CD14-positive monocyte (primary cell): ENCODE results near the gene CNTNAP5. TPM values are rescaled to one million over a fixed set of nuclear protein-coding genes. Genes with fewer than 3 reads are reported as not detected.

Experiments used
- DNase-seq, 3 donors: peaks; one replicate each; pipeline ENCODE4 v3.0.0-alpha.2; 2011 to 2022
- H2AFZ ChIP-seq: 2 replicates; pipeline ENCODE4 v1.6.0; 2012; ENCODE audit warnings: mild to moderate bottlenecking, low read depth, low read length, inconsistent platforms; ENCODE audit not compliant: insufficient read depth, poor library complexity, severe bottlenecking
- H3K27ac ChIP-seq, 2 donors: 1 replicate in 1 of 2; 2 replicates in 1 of 2; pipeline ENCODE4 v1.5.1; 2012 to 2013; ENCODE audit warnings: low read length in 2 of 2, control low read depth in 1 of 2, inconsistent platforms in 1 of 2, low read depth in 1 of 2, mild to moderate bottlenecking in 1 of 2
- H3K27me3 ChIP-seq, 2 donors: one replicate each; pipeline versions ENCODE4 v1.6.0 to v1.6.1; 2011 to 2013; ENCODE audit warnings: low read length in 2 of 2; ENCODE audit not compliant: control insufficient read depth in 2 of 2, insufficient read depth in 2 of 2
- H3K36me3 ChIP-seq, 2 donors: replicated peaks in 1 of 2; 1 replicate in 1 of 2; 2 replicates in 1 of 2; pipeline versions ENCODE4 v1.5.1 to v1.6.1; 2012 to 2013; ENCODE audit warnings: low read length in 2 of 2, control low read depth in 1 of 2, inconsistent platforms in 1 of 2, mild to moderate bottlenecking in 1 of 2; ENCODE audit not compliant: insufficient read depth in 2 of 2, control insufficient read depth in 1 of 2
- H3K4me1 ChIP-seq, 2 donors: 1 replicate in 1 of 2; 2 replicates in 1 of 2; pipeline versions ENCODE4 v1.5.1 to v1.6.1; 2012 to 2013; ENCODE audit warnings: low read length in 2 of 2, control low read depth in 1 of 2, inconsistent platforms in 1 of 2, mild to moderate bottlenecking in 1 of 2, moderate library complexity in 1 of 2; ENCODE audit not compliant: insufficient read depth in 2 of 2, control insufficient read depth in 1 of 2
- H3K4me2 ChIP-seq: replicated peaks from 2 replicates; pipeline ENCODE3; 2012; ENCODE audit warnings: low read length, moderate library complexity, mild to moderate bottlenecking; ENCODE audit not compliant: poor library complexity, severe bottlenecking; ENCODE audit errors: extremely low read depth
- H3K4me3 ChIP-seq, 3 experiments: fragments of 200-600 bp in 1 of 3; sonication (generic) in 1 of 3; replicated peaks in 1 of 3; 1 replicate in 2 of 3; 2 replicates in 1 of 3; pipeline ENCODE4 v1.5.1; 2011 to 2013; ENCODE audit warnings: low read length in 3 of 3, mild to moderate bottlenecking in 3 of 3, control low read depth in 2 of 3, low read depth in 2 of 3, inconsistent platforms in 1 of 3, moderate library complexity in 1 of 3
- H3K79me2 ChIP-seq: 2 replicates; pipeline ENCODE4 v1.6.0; 2012; ENCODE audit warnings: mild to moderate bottlenecking, control low read depth, inconsistent platforms, low read length, moderate library complexity; ENCODE audit not compliant: insufficient read depth
- H3K9ac ChIP-seq: 2 replicates; pipeline ENCODE4 v1.6.0; 2017; ENCODE audit warnings: low read length, mild to moderate bottlenecking; ENCODE audit not compliant: insufficient read depth, poor library complexity, severe bottlenecking
- H3K9me3 ChIP-seq, 2 donors: replicated peaks in 1 of 2; 1 replicate in 1 of 2; 2 replicates in 1 of 2; pipeline versions ENCODE4 v1.5.1 to v1.6.1; 2012 to 2013; ENCODE audit warnings: low read length in 2 of 2, control low read depth in 1 of 2; ENCODE audit not compliant: control insufficient read depth in 1 of 2, insufficient read depth in 1 of 2
- H4K20me1 ChIP-seq: 2 replicates; pipeline ENCODE4 v1.6.0; 2012; ENCODE audit warnings: mild to moderate bottlenecking, low read length, control low read depth, moderate library complexity; ENCODE audit not compliant: insufficient read depth
- H3K27ac Mint-ChIP-seq, 7 donors: one replicate each; pipeline ENCODE4 v1.8.0; 2020; ENCODE audit warnings: mild to moderate bottlenecking in 7 of 7, mixed read lengths in 7 of 7, moderate library complexity in 6 of 7, inconsistent platforms in 2 of 7
- H3K27me3 Mint-ChIP-seq, 3 donors: one replicate each; pipeline ENCODE4 v1.8.0; 2021 to 2022; ENCODE audit warnings: low read depth in 3 of 3, mild to moderate bottlenecking in 3 of 3, mixed read lengths in 3 of 3, moderate library complexity in 3 of 3, inconsistent platforms in 1 of 3
- H3K36me3 Mint-ChIP-seq, 2 donors: one replicate each; pipeline ENCODE4 v1.8.0; 2020; ENCODE audit warnings: mixed read lengths in 2 of 2, inconsistent platforms in 1 of 2, mild to moderate bottlenecking in 1 of 2
- H3K4me1 Mint-ChIP-seq: one replicate; pipeline ENCODE4 v1.8.0; 2020; ENCODE audit warnings: mild to moderate bottlenecking, mixed read lengths
- H3K4me3 Mint-ChIP-seq, 2 donors: one replicate each; pipeline ENCODE4 v1.8.0; 2020; ENCODE audit warnings: mild to moderate bottlenecking in 2 of 2, mixed read lengths in 2 of 2, moderate library complexity in 1 of 2
- H3K9me3 Mint-ChIP-seq, 7 donors: one replicate each; pipeline ENCODE4 v1.8.0; 2020 to 2022; ENCODE audit warnings: mixed read lengths in 7 of 7, mild to moderate bottlenecking in 6 of 7, moderate library complexity in 6 of 7, inconsistent platforms in 2 of 7
- WGBS: methylation state at CpG from one replicate; pipeline ENCODE4 v1.1.5; 2013; ENCODE audit warnings: missing lambda C conversion rate; ENCODE audit not compliant: insufficient coverage; 5-methylcytosine and 5-hydroxymethylcytosine counted together
- intact Hi-C, 2 donors: fragments of 100-400 bp; cut with micrococcal nuclease; formaldehyde crosslinking; loops; one replicate each; pipeline versions ENCODE4 v1.15.0 to v1.15.1; 2023
- polyA plus RNA-seq, 3 donors: library from polyadenylated mRNA; depleted of rRNA in 1 of 3; unstranded in 2 of 3; stranded (reverse) in 1 of 3; fragments of 300-500 nt in 2 of 3; fragments of >200 nt in 1 of 3; fragmentation: Illumina TruSeq in 2 of 3; gene quantifications; 1 replicate in 2 of 3; 2 replicates in 1 of 3; pipeline ENCODE4 v1.2.3, GENCODE V29; 2012 to 2021
- TF ChIP-seq, protein P1 (sequence below): fragments of 200-600 bp; IDR thresholded peaks from one replicate; pipeline ENCODE4 v1.8.0; 2022; ENCODE audit warnings: antibody characterized with exemption, mild to moderate bottlenecking

CNTNAP5 gene
- polyA plus RNA-seq, 3 donors, result not detected

DNA sequence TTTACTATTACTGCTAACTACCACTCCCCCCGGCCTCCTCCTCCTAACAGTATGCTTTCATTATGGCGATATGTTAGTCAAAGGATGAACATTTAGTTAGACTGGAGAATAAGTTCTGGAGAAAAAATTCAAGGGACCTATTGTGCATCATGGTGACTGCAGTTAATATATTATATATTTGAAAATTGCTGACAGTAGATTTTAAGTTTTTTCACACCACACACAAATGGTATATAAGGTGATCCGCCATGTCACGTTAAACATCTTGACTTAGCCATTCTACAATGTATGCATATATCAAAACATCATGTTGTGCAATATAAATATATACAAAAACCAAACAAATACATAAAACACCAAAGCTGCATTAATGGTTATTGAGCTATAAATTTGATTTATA, 873.7 kb downstream of the CNTNAP5 start:
- no peak overlapping the region for H3K4me3 Mint-ChIP-seq
- TF ChIP-seq, protein P1, sequence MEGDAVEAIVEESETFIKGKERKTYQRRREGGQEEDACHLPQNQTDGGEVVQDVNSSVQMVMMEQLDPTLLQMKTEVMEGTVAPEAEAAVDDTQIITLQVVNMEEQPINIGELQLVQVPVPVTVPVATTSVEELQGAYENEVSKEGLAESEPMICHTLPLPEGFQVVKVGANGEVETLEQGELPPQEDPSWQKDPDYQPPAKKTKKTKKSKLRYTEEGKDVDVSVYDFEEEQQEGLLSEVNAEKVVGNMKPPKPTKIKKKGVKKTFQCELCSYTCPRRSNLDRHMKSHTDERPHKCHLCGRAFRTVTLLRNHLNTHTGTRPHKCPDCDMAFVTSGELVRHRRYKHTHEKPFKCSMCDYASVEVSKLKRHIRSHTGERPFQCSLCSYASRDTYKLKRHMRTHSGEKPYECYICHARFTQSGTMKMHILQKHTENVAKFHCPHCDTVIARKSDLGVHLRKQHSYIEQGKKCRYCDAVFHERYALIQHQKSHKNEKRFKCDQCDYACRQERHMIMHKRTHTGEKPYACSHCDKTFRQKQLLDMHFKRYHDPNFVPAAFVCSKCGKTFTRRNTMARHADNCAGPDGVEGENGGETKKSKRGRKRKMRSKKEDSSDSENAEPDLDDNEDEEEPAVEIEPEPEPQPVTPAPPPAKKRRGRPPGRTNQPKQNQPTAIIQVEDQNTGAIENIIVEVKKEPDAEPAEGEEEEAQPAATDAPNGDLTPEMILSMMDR, result no peak
- Histone ChIP-seq H3K4me3 (no peak overlapping the region), H3K9ac (no peak overlapping the region), H3K9me3 (no peaks in the 10 kb centered on the region), H4K20me1 (no peaks in the 10 kb centered on the region), H2AFZ (no peak overlapping the region), H3K79me2 (no peaks in the 10 kb centered on the region), H3K27ac (no peak overlapping the region), H3K27me3 (no peaks in the 10 kb centered on the region), H3K4me1 (no peaks in the 10 kb centered on the region), H3K36me3 (no peaks in the 10 kb centered on the region), H3K4me2 (no peak overlapping the region)
- no peaks in the 10 kb centered on the region for H3K4me1 Mint-ChIP-seq
- no peak for DNase-seq
- H3K9me3 Mint-ChIP-seq, result peaks cover 0 to 11% (median 3%) of the 10 kb centered on the region in 7 donors
- WGBS, result no CpG with 5 or more reads among the region's 4 CpGs
- no peaks in the 10 kb centered on the region for H3K36me3 Mint-ChIP-seq
- no peaks in the 10 kb centered on the region for H3K27me3 Mint-ChIP-seq
- intact Hi-C loops, result no loop called here
- H3K27ac Mint-ChIP-seq, result no peak overlapping the region

DNA sequence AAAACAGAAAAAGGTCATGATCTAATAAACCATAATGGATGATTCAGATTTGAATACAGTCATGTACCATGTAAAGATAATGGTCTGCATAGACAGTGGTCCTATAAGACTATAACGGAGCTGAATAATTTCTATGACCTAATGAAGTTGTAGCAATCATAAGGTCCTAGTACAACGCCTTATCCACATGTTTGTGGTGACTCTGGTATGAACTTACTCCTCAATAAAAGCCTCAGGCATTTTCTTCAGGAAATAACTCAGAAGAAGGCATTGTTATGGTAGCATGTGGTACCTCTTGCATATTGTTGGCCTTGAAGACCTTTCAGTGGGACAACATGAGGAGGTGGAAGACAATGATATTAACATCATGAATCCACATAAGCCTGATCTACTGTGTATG, 883.3 kb downstream of the CNTNAP5 start:
- H3K79me2 ChIP-seq, result no peaks in the 10 kb centered on the region
- H3K9me3 Mint-ChIP-seq, result peaks cover 0 to 3% (median 0%) of the 10 kb centered on the region in 7 donors

More for the DNA sequence above, 883.3 kb downstream of the CNTNAP5 start:
- H3K4me1 Mint-ChIP-seq, result no peaks in the 10 kb centered on the region
- Histone ChIP-seq H4K20me1 (no peaks in the 10 kb centered on the region), H3K4me3 (no peak overlapping the region), H2AFZ (no peak overlapping the region), H3K36me3 (no peaks in the 10 kb centered on the region), H3K4me2 (no peak overlapping the region), H3K9me3 (no peaks in the 10 kb centered on the region), H3K9ac (no peak overlapping the region), H3K27me3 (no peaks in the 10 kb centered on the region), H3K27ac (no peak overlapping the region), H3K4me1 (no peaks in the 10 kb centered on the region)
- no peak overlapping the region for H3K27ac Mint-ChIP-seq
- H3K4me3 Mint-ChIP-seq, result no peak overlapping the region
- H3K27me3 Mint-ChIP-seq, result no peaks in the 10 kb centered on the region
- WGBS, result no CpG with 5 or more reads among the region's 2 CpGs
- TF ChIP-seq, protein P1, result no peak
- H3K36me3 Mint-ChIP-seq, result no peaks in the 10 kb centered on the region
- no peak for DNase-seq
- intact Hi-C loops, result no loop called here
